GM20431 (cell line): ENCODE results near the gene C18orf63.

Experiments
- in situ Hi-C: fragments of 300-500 bp; cut with MseI, MboI; formaldehyde crosslinking; loops from one replicate; pipeline ENCODE4 v1.15.0; 2020; ENCODE audit warnings: low sequenced_read_pairs; ENCODE audit not compliant: unreplicated experiment

C18orf63 gene

DNA sequence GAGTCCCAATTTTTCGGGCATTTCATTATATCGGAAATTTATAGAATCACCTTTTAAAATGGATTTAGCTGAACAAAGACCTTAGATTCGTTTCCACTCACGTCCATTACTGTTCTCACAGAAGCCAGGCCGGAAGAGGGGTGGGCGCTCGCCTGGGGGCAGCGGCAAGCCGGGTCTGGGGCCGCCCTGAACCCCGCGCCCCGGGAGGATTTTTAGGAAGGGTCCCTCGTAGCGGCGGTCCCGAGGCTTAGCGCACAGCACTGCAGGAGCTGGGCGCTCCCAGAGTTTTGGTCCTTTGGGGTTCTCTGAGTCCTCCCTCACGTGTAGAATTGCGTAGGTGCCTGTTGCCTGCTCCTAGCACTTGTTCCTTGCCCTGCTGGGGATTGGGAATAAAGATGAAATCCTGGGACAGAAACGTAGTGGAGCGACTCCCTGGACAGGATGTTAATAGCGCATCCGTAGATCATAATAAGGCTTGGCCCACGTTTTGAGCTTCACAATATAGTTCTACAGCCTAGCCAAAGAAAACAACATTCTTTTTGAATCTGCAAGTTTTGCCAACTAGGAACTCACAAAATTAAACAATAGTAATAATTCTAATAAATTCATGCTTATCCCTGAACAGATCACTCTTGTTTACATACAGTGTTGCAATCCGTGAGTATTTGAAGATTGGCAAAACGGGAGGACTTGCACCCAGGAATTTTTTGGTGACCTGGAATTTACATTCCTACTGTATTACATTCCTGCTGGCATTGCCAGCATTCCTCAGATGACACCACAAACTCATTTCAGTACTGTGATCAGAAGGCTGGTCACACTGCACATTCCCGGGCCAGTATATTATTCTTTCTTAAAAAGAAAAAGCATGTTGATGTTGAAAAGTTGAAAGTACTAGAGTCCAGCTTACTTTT, 875 bp downstream of the C18orf63 start:
- in situ Hi-C loops: no loop called here

- in situ Hi-C loops: loop anchor here (25.0 kb wide), 1 partner anchor 114 kb away; no protein-coding TSS in a partner anchor
Observed at GRCh38 chr18:74326231-74326630, 10.6 kb downstream of the C18orf63 start.

- in situ Hi-C loops: loop anchor here (25.0 kb wide), 1 partner anchor 114 kb away; no protein-coding TSS in a partner anchor
Observed at GRCh38 chr18:74326791-74327190, 11.2 kb downstream of the C18orf63 start.

- in situ Hi-C loops: loop anchor here (25.0 kb wide), 1 partner anchor 116 kb away; no protein-coding TSS in a partner anchor
Observed at GRCh38 chr18:74328206-74328605, 12.6 kb downstream of the C18orf63 start.

DNA sequence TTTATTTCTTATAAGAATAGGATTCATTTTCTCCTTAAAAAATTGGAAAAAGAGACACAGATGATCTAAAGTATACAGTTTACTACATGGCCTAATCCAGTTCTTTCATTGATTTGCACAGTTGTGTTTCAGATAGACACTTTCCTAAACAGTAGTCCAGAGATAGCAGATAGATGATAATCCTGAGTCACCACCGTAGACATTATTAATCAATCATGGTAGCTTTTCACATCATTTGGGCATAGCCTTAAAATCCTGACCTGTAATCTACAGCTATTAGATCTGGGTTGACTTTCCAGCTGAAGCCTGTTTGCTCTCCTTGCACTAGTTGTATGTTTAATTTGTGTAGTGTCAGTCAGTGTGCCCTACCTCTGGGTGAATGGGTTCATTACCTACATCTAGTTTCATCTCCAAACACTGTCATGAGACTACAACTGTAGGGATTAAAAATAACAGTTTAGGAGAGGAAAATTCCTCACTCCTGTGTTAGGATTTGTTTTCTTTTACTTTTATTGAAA, 14.1 kb downstream of the C18orf63 start:
- in situ Hi-C loops: loop anchor here (25.0 kb wide), 1 partner anchor 117 kb away; no protein-coding TSS in a partner anchor

DNA sequence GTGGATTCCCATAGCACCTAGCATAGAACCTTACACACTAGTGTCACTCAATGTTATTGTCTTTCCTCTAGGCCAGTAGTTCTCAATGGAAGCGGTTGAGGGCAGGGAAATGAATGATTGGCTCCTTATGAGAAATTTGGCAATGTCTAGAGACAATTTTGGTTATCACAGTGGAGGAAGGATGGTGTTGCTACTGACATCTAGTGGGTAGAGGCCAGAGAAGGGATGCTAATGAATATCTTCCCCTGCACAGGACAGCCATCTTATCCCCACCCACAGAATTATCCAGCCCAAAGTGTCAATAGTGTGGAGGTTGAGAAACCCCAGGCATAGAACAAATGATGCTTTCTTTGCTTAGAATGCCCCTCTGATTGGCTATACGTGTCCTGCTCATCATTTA, 15.8 kb downstream of the C18orf63 start:
- in situ Hi-C loops: loop anchor here (25.0 kb wide), 1 partner anchor 119 kb away; no protein-coding TSS in a partner anchor

GRCh38 chr18:74333091-74333490, 17.5 kb downstream of the C18orf63 start:
- in situ Hi-C loops: loop anchor here (25.0 kb wide), 1 partner anchor 121 kb away; no protein-coding TSS in a partner anchor

GRCh38 chr18:74334242-74334893, 18.7 kb downstream of the C18orf63 start:
- in situ Hi-C loops: loop anchor here (25.0 kb wide), 1 partner anchor 122 kb away; no protein-coding TSS in a partner anchor

- in situ Hi-C loops: loop anchor here (25.0 kb wide), 1 partner anchor 124 kb away; no protein-coding TSS in a partner anchor
Observed at GRCh38 chr18:74336656-74337055, 21.0 kb downstream of the C18orf63 start.

DNA sequence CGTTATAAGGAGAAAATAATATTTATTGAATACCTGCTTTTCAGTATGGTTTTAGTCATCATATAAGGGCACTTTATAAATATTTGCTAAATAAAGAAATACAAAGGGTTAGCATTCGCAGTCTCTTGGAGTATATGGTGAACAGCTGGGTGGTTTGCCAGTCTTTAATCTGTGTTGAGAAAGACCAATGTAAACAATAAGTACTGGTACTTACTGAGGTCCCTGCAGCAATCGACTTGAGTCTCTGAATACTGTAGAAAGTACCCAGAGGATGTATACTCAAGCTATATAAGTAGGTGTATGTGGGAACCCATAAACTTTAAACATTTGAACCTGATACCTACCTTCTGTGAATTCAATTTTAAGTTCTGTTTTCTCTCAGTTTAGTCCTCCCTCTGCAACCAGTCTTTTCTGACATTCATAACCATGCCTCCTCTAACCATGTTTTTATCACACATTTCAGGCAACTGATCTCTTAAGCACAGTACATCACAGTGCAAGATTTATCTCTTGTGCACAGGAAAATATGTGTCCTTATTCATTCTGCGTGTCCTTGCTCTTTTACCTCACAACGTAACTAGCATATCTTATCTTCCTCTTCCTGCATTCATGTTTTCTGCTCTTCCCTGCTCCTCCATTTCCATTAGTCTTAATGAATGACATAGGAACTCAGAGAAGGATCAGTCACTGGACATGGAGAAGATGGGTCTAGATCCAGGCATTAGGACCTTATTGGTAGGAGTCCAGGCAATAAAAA, 21.7 kb downstream of the C18orf63 start:
- in situ Hi-C loops: loop anchor here (25.0 kb wide), 1 partner anchor 125 kb away; no protein-coding TSS in a partner anchor

- in situ Hi-C loops: loop anchor here (25.0 kb wide), 1 partner anchor 126 kb away; no protein-coding TSS in a partner anchor
Observed at GRCh38 chr18:74337912-74338309, 22.3 kb downstream of the C18orf63 start.

DNA sequence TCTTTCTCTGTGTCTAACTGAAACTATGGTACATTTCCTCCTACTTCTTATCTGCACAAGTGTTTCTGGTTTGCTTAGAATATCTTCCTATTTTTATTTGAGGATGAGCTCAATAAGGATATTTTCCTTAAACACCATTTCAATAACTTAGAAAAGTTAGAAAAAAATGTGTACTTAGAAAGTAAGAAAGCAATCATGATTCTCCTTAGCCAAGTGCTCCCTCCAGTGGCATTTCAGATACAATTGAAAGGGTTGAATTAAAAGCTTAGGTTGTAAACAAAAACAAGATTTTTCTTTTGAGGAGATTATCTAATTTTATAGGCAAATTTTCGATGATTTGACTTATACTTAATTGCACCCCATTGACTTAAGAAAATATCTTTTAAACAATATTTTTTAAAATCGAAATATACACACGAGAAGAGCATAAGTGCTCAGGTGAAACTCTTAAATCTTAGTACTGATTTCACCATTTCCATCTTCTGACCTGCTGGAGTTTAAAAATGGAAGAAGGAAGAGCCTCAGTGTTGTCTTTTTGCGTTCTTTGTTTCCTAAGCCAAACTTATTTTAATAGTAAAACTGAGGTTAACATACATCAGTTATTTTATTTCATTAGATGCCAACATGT, 26.9 kb downstream of the C18orf63 start:
- in situ Hi-C loops: loop anchor here (25.0 kb wide), 1 partner anchor 130 kb away; no protein-coding TSS in a partner anchor

GRCh38 chr18:74346206-74346605, 30.6 kb downstream of the C18orf63 start:
- in situ Hi-C loops: loop anchor here (25.0 kb wide), 1 partner anchor 134 kb away; no protein-coding TSS in a partner anchor

- in situ Hi-C loops: loop anchor here (25.0 kb wide), 1 partner anchor 136 kb away; no protein-coding TSS in a partner anchor
Observed at GRCh38 chr18:74348581-74348980, 32.9 kb downstream of the C18orf63 start.

DNA sequence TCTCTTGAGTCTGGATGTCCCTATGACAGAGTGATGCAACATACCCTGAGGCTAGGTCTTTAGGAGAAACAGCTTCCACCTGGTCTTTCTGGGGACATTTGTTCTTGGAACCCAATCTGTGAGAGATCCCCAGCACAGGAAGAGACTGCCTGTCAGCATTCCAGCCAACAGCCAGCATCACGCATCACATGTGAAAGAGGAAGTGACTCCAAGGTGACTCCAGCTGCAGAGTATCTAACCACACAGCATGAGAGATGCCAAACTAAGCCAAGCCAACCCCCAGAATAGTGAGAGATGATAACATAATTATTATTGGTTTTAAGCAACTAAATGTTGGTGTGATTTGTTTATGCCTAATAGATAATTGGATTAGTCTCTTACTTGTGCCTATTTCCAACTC, 35.7 kb downstream of the C18orf63 start:
- in situ Hi-C loops: loop anchor here (10.0 kb wide), 1 partner anchor 203 kb away; no protein-coding TSS in a partner anchor

GRCh38 chr18:74353169-74353775, 37.6 kb downstream of the C18orf63 start:
- in situ Hi-C loops: loop anchor here (10.0 kb wide), 1 partner anchor 202 kb away; no protein-coding TSS in a partner anchor

GRCh38 chr18:74356959-74357358, 41.3 kb downstream of the C18orf63 start:
- in situ Hi-C loops: loop anchor here (10.0 kb wide), 1 partner anchor 198 kb away; no protein-coding TSS in a partner anchor
